GM15510 (cell line): Measurements from ENCODE around the gene GSTO1.

ENCODE experiments used
- POLR2A ChIP-seq: IDR thresholded peaks from 3 replicates; pipeline ENCODE4 v1.6.1; 2011; ENCODE audit warnings: borderline replicate concordance; ENCODE audit not compliant: insufficient read length; ENCODE audit errors: extremely low read depth

The GSTO1 gene

GRCh38 chr10:104254493-104255310, at the start of gene GSTO1:
GSTO1 (plus strand) TSS chr10:104254892; CDS start chr10:104254929, 37 bp downstream.
- peak; percentile 87 for TF ChIP-seq POLR2A

- TF ChIP-seq POLR2A = no peak
These were observed 46.0 kb upstream of the GSTO1 start for GRCh38 chr10:104208730-104209129.

GRCh38 chr10:104209575-104210198, 45.0 kb upstream of the GSTO1 start:
- TF ChIP-seq POLR2A = no peak

GRCh38 chr10:104216631-104217030, 38.1 kb upstream of the GSTO1 start:
- TF ChIP-seq POLR2A = no peak

GRCh38 chr10:104218751-104219150, 35.9 kb upstream of the GSTO1 start:
- no peak for TF ChIP-seq POLR2A

- TF ChIP-seq POLR2A = no peak
These were observed 34.2 kb upstream of the GSTO1 start for GRCh38 chr10:104220522-104220921.

- TF ChIP-seq POLR2A = no peak
These were observed 31.4 kb upstream of the GSTO1 start for GRCh38 chr10:104223304-104223703.

- TF ChIP-seq POLR2A = no peak
These were observed 24.2 kb upstream of the GSTO1 start for GRCh38 chr10:104230490-104230889.

GRCh38 chr10:104231784-104232612, 22.7 kb upstream of the GSTO1 start, which contains the start of gene CFAP43:
CFAP43 (minus strand) TSS chr10:104232364; CDS start chr10:104232246, 118 bp downstream.
- TF ChIP-seq POLR2A = no peak

- TF ChIP-seq POLR2A = no peak
These were observed 22.0 kb upstream of the GSTO1 start for GRCh38 chr10:104232613-104233102.

- TF ChIP-seq POLR2A = no peak
These were observed 20.9 kb upstream of the GSTO1 start for GRCh38 chr10:104233817-104234216.

- no peak for TF ChIP-seq POLR2A
These were observed 19.8 kb upstream of the GSTO1 start for GRCh38 chr10:104234934-104235333.

- TF ChIP-seq POLR2A = no peak
These were observed 18.9 kb upstream of the GSTO1 start for GRCh38 chr10:104235801-104236200.

- TF ChIP-seq POLR2A = no peak
These were observed 14.6 kb upstream of the GSTO1 start for GRCh38 chr10:104240078-104240477.

GRCh38 chr10:104242545-104242944, 12.1 kb upstream of the GSTO1 start:
- no peak for TF ChIP-seq POLR2A
